ENCODE results near the gene ZNF831.

Gene ZNF831

GRCh38 chr20:59141818-59142581 is 21.6 kb upstream of the ZNF831 start:
- FAIRE-seq (no peak), DNase-seq (ENCODE audit: low spot score) (peak; percentile 69)

GRCh38 chr20:59143326-59143725 is 20.3 kb upstream of the ZNF831 start:
- DNase-seq (ENCODE audit: low spot score), result no peak
- FAIRE-seq, result no peak

DNA sequence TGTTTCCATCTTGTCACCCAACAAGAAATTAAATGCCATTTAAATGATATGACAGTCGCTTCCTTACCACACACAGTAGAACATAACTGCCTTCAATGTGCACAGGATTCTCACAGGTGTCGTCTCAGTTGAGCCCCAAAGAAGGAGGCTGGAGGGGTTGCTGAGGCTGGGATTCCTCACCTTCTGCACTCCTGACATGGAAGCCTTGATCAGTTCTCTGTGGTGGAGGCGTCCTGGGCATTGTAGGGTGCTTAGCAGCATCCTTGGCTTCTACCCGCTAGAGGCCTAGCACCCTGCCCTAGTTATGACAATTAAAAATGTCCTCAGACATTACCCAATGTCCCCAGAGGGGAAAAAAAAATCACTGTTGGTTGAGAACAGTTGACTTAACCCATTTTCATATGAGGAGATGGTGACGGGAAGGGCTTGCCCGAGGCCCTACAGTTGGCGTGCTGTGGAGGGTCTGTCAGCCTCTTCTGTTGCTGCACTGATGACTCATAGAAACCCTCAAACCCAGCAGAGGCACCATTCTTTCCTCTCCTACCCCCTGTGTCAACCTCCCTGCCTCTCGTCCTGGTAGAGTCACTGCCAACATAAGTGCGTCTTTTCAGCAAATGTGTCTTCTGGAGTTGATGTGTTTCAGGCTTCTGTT is 19.3 kb upstream of the ZNF831 start:
- DNase-seq (ENCODE audit: low spot score) (no peak), FAIRE-seq (no peak)

DNA sequence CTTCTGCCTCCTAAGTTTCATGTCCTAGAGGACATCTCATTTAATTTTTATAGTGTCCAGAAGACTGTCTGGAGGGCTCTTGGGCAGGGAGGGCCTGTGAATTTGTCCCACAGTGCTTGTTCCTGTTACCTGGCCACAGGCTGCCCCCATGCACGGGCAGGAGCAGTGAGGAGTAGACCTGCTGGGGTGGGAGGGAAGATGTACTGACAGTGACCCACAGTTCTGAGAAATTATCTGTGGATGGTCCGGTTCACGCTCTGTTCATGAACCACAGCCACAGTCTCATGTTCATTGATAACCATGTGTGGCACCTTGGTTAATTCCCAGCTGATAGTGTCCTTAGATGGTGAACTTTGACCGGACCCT is 18.8 kb upstream of the ZNF831 start:
- no peak for DNase-seq (ENCODE audit: low spot score)
- no peak for FAIRE-seq

GRCh38 chr20:59145247-59145923 is 18.2 kb upstream of the ZNF831 start:
- no peak for DNase-seq (ENCODE audit: low spot score)
- no peak for FAIRE-seq

DNA sequence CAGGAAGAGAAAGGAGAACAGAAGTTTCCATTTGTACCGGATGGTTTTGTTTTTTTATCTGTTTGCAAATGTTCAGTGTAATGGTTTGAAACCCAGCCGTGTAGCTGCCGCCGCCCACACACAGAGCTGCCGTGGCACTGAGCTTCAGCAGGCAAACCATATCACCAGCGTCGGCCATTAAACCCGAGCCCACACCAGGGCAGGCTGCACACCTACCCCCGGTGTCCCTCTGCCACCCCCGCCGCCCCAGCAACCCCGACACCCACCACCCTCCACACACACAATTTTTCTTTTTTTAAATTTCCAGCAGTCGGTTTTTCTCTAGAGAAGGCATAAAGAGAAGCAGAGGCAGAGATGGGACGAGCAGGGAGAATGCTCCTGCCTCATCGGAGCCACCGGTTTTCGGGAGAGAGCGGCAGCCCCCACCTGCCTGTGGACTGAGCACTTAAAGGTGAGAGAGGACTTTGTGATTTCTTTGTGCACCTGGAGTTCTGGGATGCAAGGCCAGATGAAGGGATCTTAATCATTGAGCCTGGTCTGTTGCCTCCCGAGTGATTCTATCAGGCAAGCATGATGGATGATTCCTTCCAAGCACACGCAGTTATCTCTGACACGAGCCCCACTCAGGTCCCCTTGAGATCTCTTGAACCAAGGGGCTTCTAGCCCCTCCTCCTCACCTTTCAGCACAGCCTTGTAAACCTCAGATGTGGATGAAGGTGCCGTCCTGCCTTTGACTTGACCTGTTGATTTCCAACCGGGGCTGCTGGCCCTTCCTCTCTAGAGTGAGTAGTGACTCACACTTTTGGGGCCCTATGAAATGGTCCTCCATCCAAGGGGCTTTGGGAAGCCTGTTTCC is 17.5 kb upstream of the ZNF831 start:
- no peak for FAIRE-seq
- no peak for DNase-seq (ENCODE audit: low spot score)

DNA sequence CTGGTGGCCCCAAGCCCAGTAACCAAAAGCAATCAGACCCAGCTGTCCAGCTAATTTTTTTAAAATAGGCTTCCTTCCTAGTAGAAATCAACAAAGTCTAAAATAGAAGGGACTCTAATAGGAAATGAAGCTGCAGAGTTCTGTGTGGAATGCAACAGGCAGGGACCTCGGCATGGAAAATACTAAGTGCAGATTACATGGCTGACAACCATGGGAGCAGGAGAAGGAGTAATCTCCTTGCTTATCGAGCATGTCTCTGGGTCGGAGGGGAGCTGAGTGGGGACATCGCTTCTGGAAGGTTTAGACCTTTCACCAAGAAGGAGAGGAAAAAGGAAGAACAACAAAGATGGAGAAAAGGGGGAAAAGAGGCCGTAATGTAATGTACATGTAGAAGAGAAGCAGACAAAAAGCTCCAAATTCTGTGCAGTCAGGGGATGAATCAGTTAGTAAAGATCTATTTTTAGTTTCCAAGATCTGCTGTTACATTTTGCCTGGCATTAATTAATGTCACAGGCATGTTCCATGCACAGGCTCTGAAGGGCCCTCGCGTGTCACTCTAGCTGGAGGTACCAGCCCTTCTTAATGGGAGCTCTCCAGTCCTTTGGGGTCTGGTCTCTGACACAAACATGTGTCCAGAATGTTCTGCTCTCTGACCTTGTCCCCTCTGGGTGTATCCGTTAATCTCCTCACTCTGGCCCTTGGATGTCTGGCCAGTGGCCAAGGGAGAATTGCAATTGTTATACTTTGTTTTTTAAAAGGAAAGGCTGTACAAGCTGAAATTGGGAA is 16.6 kb upstream of the ZNF831 start:
- DNase-seq (ENCODE audit: low spot score), result no peak
- FAIRE-seq, result no peak

DNA sequence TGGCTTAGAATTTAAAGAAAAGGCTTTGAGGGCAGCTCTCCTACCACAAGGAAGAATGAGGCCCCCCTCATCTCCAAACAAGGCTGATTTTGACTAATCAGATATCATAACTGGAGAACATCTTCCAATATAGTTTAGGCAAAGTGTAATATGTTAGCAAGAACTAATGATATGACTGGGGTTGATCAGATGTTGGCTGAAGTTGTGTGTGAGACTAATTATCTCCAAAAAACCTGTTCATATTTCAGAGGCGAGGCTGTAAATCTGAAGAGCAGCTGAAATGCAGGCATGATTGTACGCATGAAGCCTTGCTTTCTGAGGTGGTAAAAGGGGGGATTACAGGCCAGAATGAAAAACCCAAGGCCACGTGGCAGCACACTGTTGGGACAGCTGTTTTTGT is 16.0 kb upstream of the ZNF831 start:
- DNase-seq (ENCODE audit: low spot score) (no peak), FAIRE-seq (no peak)

- FAIRE-seq (no peak), DNase-seq (ENCODE audit: low spot score) (no peak)
These were observed 14.7 kb upstream of the ZNF831 start for GRCh38 chr20:59148701-59149493.

DNA sequence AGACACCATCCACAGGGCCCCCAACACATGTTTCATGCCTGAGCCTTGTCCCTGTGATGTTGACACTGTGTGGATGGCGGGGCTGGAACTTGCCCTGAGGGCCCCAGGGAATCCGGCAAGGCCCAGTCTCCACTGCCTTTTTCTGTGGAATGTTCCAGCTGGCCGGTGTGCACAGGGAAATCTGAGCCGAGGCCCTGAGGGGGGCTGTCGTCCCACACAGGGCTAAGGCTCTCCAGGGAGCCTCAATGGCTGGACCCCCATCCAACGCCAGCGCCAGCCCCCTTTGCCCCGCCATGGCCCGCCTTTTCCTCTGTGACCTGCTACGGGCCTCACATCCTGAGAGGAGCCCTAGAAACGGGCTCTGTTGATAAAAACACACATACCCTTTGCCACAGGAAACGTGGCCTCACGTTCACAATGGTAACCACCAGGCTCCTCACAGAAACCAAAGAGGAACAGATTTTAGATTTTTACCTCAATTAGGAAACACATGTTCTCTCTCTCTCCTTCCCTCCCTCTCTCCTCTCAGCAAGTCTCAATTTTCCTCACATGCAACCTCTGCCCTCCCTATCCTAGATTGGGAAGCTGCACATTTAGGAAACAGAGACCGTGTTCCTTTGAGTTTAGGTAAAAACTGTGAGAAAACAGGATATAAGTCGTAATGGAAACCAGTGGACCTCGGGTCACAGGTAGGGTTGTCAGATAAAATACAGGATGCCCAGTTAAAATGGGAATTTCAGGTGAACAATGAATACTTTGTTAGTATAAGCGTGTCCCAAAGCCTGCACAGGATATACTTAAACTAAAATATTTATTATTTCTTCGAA is 13.7 kb upstream of the ZNF831 start:
- FAIRE-seq (no peak), DNase-seq (ENCODE audit: low spot score) (no peak)

DNA sequence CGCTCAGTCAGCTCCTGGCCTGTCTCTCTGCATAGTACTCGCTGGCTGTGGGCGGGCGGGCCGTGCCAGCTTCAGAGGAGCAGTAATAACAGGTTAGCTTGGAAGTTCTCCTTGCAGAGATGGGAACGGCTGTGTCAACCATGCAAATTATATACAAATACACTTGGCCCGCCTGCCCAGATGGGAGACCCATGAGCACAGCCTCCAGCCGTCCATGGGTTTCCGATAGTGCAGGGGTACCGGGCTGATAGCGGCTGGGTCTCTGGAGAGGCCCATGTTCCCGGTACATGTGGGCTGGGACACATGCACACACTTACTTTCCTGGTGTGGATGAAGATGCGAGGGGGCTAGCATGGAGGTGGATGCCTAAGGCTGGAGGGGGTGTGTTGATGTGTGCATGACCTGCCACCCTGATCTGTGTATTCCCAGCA is 12.8 kb upstream of the ZNF831 start:
- FAIRE-seq (no peak), DNase-seq (ENCODE audit: low spot score) (no peak)

- FAIRE-seq (no peak), DNase-seq (ENCODE audit: low spot score) (no peak)
These were observed 12.2 kb upstream of the ZNF831 start for GRCh38 chr20:59151391-59151790.

GRCh38 chr20:59151820-59152219 is 11.8 kb upstream of the ZNF831 start:
- no peak for FAIRE-seq

DNA sequence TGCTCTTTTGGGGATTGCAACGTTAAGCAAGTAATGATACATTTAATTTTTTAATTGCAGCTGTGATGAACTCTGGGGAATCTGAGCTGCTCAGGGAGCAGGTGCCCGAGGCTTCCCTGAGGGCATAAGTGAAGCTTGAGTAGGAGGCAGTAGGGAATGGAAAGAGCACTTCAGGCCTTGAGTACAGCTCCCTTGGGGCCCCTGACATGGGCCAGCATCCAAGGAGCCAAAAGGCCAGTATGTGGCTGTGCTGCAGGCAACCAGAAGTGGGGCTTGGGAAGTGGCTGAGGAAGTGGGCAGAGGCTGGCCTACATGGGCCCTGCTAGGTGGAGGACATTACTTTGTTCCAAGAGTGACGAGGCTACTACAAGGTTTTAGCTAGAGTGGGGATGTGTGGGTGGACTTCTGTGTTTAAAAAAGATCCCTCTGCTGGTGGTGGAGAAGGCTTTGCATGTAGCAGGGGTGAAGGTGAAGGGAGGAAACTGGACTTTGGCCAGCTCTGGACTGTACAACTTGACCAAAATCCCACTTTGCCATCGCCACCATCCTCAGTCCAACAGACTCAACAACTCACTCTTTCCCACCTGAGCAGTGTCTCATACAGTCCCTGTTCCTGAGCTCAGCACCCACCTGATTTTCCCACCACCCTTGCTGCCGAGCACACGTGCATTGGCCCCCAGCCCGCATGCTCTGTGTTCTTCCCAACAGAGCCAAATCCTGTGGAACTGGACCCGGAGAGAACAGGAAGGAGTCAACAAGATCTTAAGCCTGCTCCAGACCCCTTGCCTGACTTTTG is 10.9 kb upstream of the ZNF831 start:
- peak; percentile 81 for FAIRE-seq
- DNase-seq (ENCODE audit: low spot score), result no peak

More at GRCh38 chr20:59151820-59152219, 11.8 kb upstream of the ZNF831 start:
- no peak for DNase-seq (ENCODE audit: low spot score)

GRCh38 chr20:59153355-59153681 is 10.3 kb upstream of the ZNF831 start:
- DNase-seq (ENCODE audit: low spot score) (no peak), FAIRE-seq (no peak)

DNA sequence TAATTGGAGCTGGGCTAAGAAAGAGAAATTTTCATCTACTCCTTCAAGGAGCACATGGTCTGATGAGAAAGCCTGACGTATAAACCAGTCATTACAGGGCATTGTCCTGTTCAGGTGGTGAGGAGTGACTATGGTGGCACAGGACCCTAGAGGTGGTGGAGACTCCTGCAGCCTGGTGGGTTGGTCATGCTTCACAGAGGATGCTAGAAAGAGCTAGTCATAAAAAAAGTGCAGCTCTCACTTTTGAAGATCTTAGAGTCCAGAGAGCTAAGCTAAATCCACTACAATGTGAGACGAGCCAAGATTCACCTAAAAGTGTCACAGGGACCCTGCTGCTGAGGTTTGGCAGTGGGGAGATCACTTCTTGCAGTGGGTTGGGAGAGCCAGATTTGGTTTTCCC is 9.8 kb upstream of the ZNF831 start:
- DNase-seq (ENCODE audit: low spot score) (no peak), FAIRE-seq (no peak)

DNA sequence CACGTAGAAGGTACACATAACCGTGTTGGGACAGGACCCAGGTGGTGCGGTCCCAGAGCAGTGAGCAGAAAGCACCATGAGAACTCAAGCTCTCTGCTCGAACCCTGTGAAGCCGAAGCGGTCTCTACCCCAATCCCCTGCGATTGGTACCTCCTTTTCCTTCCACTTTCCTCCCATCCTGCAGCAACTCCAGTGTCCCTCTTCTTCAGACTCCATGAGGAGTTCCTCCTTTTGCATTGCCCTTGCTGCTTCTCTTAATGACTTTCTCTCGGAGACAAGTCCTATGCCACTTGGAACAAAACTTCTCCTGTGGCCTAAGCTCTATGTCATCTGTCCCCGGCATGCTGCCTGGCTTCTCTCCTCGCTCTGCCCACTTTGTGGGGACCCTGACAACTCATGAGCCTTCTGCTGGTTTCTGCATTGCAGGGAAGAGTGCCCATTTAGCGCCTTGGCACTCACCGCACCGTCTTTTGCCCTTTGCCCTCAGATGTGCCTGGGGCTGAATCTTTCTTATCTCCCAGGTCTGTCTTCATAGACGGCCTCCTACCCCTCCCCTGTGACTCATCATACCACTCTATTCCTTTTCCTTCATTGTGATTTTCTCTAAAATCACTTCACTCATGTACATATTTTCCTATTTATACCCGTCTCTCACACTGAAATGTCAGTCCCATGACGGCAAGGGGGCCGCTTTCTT is 9.2 kb upstream of the ZNF831 start:
- no peak for FAIRE-seq

GRCh38 chr20:59157064-59157463 is 6.6 kb upstream of the ZNF831 start:
- FAIRE-seq, result no peak

More for the DNA sequence above, 9.2 kb upstream of the ZNF831 start:
- no peak for DNase-seq (ENCODE audit: low spot score)

More at GRCh38 chr20:59157064-59157463, 6.6 kb upstream of the ZNF831 start:
- no peak for DNase-seq (ENCODE audit: low spot score)
